AG20443 (cell line): Measurements from ENCODE around the gene SLC13A4.
"Not testable (repeated sequence)": the region's sequence is repeated elsewhere in the genome, so short reads cannot be mapped to it uniquely, and the experiment has no call there.

Experiments
- DNase-seq: peaks from one replicate; pipeline ENCODE4 v3.0.0; 2012; ENCODE audit warnings: low spot score, mixed read lengths

The SLC13A4 gene

DNA sequence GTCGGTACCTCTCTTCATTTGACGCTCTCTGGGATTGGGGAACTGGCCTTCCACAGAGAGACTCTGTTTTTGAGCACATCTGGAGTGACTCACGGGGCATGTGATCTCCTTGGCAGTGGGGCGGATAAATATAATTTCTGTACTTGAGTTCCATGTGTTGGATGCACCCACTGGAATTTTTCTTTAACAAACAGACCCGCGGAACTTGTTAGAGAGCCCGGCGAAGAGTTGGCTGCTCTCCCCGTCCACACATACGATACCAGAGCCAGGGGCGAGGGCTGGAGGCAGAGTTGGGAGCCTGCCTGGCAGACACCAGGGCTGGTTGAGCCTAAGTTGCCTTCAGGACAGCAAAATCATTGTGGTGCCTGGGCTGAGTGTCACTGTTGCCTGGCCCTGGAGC, 20.8 kb upstream of the SLC13A4 start, which contains the start of gene FAM180A:
Gene FAM180A, minus strand, starts transcription at position 44 of the 400 bp plus-strand sequence. CDS start 233 bp downstream, outside the sequence.
- peak; percentile 84 for DNase-seq

DNA sequence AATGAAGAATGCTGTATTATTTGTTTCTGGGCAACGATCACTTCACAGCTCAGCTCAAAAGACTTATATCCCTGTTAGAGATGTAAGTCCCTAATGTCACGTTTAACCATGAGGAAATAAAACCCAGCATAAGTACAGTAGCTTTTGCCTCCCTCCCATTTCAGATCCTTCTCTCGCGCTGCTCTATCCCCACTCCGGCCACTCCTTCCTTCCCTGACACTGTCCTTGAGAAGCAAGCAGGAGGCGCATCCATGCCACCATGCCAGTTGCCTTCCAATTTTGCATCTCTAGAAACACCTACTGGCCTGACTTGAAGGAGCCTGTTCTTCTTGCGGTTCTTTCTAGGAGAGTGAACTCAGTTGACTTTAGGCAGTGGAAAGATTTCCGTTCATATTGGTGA, 19.4 kb upstream of the SLC13A4 start:
- DNase-seq: no peak

DNA sequence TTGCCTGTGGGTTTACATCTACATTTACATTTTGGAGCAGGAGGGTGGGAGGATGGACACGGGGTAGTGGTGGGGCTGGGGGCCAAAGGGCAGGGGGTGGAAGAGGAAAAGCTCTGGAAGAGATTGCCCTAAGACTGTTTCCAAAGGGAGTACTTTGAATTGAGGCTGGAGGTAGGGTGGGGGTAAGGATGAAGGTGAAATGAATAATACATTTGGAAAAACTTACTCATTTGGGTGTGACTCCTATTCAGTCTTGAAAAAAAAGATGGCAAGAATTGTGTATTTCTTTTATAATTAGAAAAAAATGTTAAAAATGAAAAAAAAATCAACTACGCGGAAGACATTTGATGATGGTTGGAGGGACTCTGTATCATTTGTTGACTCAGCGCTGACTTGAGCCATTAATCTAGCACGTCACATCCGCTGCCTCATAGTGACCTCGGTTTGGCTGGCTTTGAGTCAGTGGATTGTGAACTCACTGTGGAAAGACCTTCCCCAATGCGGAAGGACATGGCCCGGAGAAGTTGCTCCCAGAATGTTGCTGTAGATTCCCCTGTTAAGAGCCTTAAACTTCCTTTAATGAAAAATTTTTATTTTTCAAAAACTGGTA, 17.8 kb upstream of the SLC13A4 start:
- DNase-seq: peak; percentile 85

DNA sequence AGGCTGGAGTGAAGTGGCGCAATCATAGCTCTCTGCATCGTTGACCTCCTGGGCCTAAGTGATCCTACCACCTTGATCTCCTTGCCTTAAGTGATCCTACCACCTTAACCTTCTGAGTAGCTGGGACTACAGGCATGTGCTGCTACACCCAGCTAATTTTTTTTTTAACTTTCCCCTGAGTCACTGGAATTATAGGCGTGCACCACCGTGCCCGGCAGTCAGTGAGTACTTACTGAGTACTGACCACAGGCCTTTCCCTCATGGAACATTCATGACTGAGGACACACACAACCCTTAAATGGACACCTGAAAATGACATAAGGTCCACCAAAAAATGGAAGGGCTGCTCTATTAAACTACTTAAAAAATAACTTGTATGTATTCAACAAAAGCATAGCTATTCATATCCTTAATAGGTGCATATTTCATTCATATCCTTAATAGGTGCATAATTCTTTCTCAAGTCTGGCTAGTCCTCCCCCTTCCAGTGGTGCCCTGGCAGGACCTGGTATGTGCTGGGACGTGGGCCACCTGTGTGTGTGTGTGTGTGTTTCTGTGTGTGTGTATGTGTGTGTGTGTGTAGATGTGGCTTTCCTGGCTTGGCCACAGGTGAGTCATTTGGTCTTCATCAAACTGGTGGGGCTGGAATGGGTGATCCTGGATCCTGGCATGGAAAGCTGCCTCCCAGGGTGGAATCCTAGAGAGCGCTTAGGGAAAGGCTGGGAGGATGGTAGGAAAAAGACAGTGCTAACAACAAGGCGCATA, 17.1 kb upstream of the SLC13A4 start:
- peak; percentile 47 for DNase-seq

DNA sequence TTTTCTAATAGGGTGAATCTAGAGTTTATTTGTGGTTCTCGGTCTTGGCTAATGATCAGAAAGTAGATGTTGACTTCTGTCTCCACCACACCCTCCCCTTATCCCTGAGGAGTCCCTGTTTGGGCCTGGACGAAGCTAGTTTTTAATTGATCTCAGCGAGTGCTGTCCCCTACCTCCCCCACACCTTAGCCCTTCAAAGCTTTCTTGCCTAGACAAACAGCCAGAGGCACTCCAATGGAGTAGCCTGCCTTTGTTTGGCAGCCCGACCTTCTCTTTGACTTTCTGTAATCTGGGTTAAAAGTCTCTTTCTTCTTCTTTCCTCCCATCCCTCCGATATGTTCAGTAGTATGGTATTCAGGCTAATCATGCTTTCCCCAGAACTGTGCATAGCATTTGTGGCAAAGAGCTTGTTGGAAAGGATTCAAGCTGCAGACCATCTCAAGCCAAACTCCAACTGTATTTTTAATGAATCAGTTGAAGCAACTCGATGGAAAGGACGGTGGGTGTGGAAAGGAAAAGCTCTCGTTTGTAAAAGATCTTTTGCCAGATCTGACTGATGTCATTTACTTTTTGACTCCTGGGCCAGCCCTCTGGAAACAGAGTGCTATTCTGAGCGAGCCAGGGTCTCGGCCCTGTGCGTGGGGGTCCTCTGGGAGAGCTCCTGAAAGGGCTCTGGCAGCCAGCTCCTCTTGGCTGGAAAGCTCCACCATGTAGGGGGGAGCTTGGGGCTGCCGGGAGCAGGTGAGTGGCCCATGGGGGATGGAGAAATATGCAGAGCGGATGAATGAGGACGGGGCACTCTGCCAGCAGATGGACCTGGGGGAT, 16.1 kb upstream of the SLC13A4 start:
- peak; percentile 34 for DNase-seq

DNA sequence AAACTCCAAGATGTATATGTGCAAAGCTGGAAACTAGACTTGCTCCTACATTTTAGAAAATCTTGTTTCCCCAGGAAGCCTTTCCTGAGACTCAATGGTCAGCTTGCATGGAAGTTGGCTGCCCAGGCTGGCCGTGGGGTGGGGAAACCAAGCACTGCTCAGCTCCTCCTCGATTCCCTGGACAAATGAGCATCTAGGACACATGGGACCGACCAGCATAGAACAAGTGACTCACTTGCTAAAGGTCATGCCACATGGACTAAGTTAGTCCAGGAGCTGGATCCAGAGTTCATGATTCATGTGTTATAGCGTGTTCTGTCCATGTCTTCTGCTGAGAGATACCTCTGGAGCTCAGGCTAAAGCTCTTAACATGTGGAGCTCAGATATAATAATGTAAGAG, 14.4 kb upstream of the SLC13A4 start:
- peak; percentile 58 for DNase-seq

DNA sequence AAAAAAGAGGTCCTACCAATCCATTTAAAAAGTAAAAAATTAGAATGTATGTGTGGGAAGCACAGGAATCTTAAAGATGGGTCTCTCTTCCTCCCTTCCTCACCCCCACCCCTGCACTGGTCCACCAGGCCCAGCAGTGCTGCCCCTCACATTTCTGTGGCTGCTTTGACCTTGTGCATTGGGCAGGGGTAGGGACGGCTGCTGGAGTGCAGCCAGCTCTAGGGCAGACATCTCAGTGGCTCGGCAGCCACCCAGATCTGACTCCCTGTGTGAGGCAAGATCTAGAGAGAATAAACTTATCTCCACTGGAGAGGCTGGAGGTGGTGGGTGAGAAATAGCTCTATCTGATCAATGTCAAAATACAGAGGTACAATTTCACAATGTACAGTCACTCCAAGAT, 13.9 kb upstream of the SLC13A4 start:
- no peak for DNase-seq

DNA sequence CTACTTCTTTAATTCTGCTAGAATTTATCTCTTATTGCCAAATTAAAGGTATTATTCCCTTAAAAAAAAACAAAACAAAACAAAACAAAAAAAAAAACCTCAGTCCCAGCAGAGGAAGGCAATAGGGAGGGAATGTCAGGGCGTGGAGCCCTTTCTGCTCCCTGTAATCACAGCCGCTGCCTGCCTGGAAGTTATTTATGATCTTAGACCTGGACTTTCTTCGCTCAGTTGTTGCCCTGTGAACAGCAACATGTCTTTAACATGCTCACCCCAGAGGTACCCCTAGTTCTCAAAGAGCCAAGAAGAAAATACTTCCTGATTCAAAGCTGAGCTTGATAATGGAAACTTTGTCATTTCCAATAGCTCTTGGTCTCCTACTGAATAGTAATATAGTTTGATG, 12.9 kb upstream of the SLC13A4 start:
- DNase-seq: no peak

DNA sequence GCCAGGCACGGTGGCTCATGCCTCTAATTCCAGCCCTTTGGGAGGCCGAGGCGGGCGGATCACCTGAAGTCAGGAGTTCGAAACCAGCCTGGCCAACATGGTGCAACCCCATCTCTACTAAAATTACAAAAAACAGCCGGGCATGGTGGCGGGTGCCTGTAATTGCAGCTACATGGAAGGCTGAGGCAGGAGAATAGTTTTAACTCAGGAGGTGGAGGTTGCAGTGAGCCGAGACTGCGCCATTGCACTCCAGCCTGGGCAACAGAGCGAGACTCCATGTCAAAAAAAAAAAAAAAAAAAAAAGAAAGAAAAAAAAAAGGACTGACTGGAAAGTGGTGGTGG, 9.3 kb upstream of the SLC13A4 start:
- not testable (repeated sequence) for DNase-seq

DNA sequence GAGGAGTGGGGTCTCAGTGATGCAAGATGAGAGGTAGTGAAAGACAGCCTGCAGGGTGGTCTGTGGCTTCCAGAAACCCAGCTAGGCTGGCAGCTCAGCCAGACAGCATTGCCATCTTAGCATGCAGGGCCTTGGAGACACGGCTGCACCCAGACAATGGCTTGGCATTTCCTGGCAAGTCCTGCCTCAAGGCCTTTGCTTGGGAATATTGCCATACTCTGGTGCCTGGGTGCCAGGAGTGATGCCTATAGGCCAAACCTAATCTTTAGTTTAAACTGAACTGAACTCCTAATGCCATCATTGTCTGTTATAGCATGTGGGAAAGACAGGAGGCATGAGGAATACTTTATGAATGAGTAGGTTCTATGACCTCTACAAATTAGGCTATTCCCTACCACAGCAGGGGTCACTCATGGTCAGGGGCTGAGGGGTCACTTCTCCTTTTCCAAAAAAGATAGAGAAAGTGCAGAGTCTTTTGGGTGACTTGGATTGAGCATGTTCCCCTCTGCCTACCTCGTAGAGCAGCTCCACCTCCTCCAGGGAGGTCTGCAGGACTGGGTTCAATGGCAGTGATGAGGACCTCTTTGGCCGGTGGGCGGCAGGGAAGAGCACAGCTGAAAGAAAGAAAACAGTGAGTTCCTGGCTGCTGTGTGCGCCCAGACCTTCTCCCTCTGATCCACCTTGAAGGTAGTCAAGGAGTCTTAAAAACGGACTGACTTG, 8.8 kb upstream of the SLC13A4 start:
- DNase-seq: no peak

DNA sequence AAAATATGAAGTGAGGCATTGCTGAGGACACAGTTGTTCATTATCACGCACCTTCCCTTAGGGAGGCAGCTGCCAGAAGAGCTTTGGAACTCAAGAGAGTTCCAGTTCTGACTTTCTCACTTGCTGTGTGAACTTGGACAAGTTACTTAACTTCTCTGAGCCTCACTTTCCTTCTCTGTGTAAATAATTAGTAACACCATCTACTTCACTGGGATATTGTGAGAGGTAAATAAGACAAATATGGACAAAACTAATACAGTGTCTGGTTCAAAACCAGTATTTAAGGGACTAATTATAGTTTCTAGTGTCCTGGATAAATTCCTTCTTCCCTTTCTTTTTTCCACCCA, 6.3 kb upstream of the SLC13A4 start:
- no peak for DNase-seq

DNA sequence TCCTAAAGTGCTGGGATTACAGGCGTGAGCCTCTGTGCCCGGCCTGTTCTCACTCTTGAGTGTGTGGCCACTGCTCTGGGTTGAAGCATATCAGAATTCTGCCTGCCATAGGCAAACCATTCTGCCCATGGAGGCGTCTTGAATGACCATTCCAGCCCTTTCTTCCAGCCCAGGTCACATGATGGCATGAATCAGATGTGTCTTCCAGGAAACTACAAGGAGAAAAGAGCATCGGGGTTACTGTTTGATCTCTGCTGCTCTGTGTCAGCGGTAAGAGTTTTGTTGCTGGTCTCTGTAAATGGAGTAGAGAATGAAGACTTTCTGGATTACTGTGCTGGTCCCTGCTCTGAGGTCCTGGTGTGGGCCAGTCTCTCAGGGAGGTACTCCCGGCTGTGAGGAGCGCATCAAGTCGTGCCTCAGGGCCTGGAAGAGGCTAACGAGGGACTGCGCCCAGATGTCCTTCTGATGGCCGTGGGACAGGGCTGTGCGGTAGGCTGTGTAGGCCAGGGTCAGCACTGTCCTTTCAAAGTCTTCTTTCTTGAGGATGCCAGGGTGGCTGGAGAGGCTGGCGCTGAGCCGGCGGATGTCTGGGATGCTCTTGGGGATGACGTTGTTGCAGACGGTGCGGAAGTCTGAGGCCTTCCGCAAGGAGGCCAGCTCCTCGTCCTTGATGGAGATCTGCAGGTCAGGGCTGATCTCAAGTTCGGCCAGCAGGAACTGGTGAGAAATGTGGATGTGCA, 5.8 kb upstream of the SLC13A4 start:
- DNase-seq: no peak

DNA sequence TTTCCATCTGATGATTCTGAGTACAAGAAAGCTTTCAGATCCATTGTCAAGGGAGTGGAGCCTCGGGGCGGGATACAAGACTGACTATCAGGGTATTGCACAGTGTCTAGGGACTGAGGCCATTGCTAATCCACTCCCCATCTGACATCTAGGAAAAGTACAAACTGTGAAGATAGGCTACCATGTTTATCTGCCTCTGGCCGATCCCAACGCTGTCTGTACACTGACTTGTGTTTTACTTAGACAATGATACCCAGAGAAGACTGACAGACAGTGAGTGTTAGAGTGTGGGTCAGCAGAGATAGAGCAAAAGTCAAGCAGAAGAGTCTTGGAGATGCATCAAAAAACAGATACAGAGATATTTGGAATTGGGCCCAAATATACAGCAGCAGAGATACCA, 3.1 kb upstream of the SLC13A4 start:
- no peak for DNase-seq

DNA sequence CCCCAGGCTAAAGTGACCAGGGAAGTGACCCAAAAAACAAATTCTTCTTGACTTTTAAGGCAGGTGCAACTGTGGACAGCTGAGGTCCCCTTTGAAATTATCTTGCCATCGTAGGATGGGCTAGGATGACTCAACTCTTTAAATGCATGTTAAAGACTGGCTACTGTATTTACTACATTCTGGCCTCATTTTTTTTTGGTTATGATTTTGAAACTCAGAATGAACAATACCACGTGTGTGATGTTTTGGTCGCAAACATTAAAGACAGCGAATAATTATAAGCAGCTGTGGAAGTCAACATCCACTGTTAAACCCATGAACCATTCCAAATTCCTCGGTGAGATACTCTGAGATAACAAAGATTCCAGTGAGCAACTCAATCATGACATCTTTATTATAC, 1.2 kb upstream of the SLC13A4 start:
- DNase-seq: peak; percentile 34

DNA sequence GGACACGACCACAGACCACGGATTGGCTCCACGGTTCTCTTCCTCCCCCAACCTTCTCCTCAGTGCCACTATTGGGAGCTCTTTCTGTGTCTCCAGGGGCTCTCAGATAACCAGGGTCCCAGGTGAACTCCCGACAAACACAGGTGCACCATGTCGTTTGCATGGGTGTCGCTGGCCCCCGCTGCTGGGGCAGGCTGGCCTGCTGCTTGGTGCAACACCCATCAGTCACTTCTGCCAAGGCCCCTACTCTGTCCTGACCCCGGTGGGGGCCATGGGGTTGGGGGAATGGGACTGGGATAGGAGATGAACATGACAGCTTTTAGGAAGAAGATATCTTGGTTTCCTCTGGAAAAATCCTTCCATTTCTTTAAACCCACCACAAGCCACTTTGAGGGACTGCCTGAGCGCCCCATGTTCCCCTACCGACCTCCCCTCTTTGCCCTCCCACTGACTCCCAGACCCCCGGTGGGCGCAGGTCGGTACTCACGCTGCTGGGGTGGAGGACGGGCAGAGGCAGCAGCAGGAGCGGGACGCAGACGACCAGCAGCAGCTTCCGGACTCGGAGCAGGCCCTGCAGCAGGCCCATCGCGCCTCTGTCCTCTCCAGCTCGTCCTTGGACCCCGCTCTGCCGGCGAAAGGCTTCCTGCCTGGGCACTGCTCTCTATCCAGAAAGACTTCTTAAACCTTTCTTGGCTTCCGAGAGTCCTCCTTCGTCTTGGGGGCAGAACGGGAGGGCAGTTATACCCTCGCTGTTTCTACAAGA, 894 bp downstream of the SLC13A4 start:
- no peak for DNase-seq

DNA sequence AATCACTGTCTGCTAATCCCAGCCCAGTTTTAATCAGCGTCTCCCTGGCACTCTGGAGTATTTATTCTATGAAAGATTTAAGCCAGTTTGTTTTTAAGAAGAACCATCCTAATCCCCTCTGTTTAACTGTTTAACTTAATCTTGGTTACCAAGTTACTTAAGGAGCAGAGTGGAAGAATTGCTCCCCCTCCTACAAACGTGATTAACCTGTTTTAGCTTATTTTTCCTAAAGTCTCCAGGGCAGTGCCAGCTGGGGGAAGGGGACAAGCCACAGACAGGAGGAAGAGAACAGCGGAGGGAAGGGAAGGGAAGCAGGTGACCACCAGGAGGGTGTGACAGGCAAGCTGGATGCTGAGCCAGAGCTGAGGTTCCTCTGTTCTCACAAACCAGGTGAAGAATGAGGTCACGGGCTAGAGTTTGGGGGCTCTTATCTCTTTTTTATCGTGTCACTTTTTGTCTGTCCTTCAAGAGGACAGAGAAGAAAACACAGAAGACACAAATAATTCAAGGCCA, 1.7 kb downstream of the SLC13A4 start:
- DNase-seq: no peak

DNA sequence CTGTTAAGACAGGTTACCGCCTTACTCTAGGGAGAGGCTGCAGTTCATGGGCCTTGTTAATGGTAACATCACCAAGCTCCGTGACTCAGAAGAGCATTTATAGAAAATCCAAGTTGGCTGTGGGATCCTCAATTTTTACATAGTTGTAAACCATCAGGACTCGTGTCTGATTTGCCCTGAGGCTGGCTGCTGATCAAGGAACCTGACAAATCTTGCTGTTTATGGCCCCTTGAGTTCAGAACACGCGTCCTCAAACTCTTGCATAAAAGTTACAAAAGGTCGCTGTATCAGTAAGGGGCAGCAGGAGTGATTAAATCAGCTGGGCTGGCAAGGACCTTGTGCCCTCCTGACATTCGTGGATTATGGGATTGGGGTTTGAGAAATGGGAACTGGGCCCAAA, 4.6 kb downstream of the SLC13A4 start:
- DNase-seq: no peak

DNA sequence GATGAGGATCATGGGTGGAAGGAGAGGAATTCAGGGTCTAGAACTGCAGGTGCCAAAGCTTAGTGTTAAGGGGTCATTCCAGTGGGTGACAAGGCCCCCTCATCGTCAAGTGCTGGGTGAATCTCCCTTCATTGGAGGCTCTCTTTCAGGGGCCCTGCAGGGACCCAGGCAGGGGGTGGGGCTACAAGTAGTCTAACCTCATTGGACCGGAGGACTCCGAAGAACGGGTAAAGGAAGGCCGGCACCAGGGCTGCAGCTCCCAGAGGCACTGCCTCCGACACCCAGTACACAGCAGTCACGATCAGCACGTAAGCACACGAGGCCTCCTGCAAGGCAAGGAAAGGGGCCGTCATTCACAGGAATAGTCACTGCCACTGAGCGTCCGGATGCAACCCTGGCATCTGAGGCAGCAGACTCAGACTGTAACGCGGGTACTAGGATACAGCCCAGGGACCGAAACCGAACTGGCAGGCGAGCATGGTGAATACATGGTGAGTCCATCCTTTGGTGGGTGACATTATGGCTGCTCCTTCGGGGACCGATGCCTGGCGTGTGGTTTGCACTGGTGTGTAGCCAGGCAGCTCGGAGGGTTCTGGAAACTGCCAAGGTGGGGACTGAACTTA, 6.7 kb downstream of the SLC13A4 start:
- DNase-seq: no peak

DNA sequence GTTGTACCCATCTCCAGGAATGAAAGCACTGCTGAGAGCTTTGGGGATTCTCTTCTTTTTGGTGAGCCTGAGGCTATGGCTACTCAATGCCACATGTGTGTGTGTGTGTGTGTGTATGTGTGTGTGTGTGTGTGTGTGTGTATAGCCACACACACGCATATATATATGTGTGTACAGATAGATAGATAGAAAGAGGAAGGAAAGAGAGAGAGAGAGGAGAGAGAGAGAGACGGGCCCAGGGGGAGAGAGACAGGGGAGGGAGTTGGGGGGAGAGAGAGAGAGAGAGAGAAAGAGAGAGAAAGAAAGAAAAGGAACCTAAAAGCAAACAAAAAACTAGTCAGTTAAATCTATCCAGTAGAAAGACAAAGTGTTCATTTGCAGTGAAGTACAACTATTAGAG, 8.3 kb downstream of the SLC13A4 start:
- DNase-seq: no peak

DNA sequence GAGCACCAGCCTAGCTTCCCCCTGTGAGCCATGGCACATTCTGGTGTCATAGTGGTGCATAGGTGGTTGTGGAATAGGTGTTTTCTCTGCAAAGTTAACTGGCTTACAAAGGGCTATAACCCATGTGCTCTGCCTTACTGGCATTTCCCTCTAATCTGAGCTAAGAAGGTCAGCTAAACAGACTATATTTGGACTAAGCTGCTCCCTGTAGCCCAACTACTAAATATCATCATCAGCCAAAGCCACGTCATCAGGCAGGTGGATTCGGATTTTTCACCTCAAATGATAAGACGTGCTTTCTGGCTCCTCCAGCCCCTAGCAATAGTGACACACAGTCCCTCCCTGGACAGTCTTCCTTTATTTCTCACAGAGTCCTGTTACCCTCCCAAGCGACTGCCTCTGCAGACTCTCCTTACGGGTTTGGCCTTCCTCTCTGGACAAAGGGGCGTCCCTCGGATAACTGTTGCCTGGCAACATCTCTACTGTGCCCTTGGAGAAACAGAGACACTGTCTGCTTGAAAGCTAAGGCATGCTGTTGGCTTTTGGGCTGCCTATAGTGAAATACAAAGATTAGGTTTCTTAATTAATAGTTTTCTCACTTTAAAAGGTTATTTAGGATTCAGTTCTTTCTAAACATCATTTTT, 9.1 kb downstream of the SLC13A4 start:
- no peak for DNase-seq
